B cell (primary cell): Measurements from ENCODE around the gene ZNF365. TPM values are rescaled to one million over a fixed set of nuclear protein-coding genes. Genes with fewer than 3 reads are reported as not detected.

Experiments
- ATAC-seq: fragments of 200-7000 bp; cut with Tn5 transposase; one replicate; pipeline ENCODE4 v1.10.0; 2021; ENCODE audit warnings: low read depth, mild to moderate bottlenecking, moderate number of reproducible peaks, moderate library complexity
- CTCF ChIA-PET: fragments of 350-600 bp; sonication (Branson Sonifier 250); formaldehyde crosslinking; loops from one replicate; lab custom pipeline; 2021; ENCODE audit warnings: antibody characterized with exemption, inconsistent platforms; lab: Charles Lee
- POLR2A ChIA-PET: fragments of 350-600 bp; sonication (Branson Sonifier 250); formaldehyde crosslinking; loops from one replicate; lab custom pipeline; 2021; ENCODE audit warnings: antibody characterized with exemption; lab: Charles Lee
- DNase-seq: peaks from one replicate; pipeline ENCODE4 v3.0.0; 2013
- H2AFZ ChIP-seq: 2 replicates; pipeline ENCODE4 v1.6.1; 2012; ENCODE audit warnings: mild to moderate bottlenecking, low read depth, low read length; ENCODE audit not compliant: insufficient read depth, poor library complexity, severe bottlenecking
- H3K27ac ChIP-seq, 2 donors: 1 replicate in 1 of 2; 2 replicates in 1 of 2; pipeline ENCODE4 v1.5.1; 2012 to 2013; ENCODE audit warnings: low read length in 2 of 2, mild to moderate bottlenecking in 2 of 2, moderate library complexity in 1 of 2
- H3K27me3 ChIP-seq, 4 experiments: fragments of 200-600 bp in 1 of 4; sonication (generic) in 1 of 4; replicated peaks in 1 of 4; 1 replicate in 2 of 4; 2 replicates in 2 of 4; pipeline versions ENCODE4 v1.6.1 to v1.7.0; 2013 to 2016; ENCODE audit warnings: low read length in 3 of 4, mild to moderate bottlenecking in 2 of 4, mixed read lengths in 1 of 4, moderate library complexity in 1 of 4; ENCODE audit not compliant: insufficient read depth in 4 of 4, control insufficient read depth in 3 of 4; ENCODE audit errors: control extremely low read depth in 1 of 4
- H3K36me3 ChIP-seq, 2 experiments: replicated peaks in 1 of 2; 1 replicate in 1 of 2; 2 replicates in 1 of 2; pipeline versions ENCODE4 v1.6.1 to v1.7.1; 2013; ENCODE audit warnings: low read length in 1 of 2; ENCODE audit not compliant: insufficient read depth in 2 of 2, control insufficient read depth in 1 of 2; ENCODE audit errors: control extremely low read depth in 1 of 2, extremely low read depth in 1 of 2
- H3K4me1 ChIP-seq, 2 donors: fragments of 200-600 bp in 1 of 2; sonication (generic) in 1 of 2; 1 replicate in 1 of 2; 2 replicates in 1 of 2; pipeline versions ENCODE4 v1.5.1 to v1.6.1; 2013 to 2017; ENCODE audit warnings: low read length in 2 of 2; ENCODE audit not compliant: control insufficient read depth in 2 of 2, insufficient read depth in 2 of 2
- H3K4me2 ChIP-seq: replicated peaks from 2 replicates; pipeline ENCODE3; 2012; ENCODE audit warnings: mild to moderate bottlenecking, low read depth, low read length; ENCODE audit not compliant: poor library complexity, severe bottlenecking
- H3K4me3 ChIP-seq, 5 experiments: fragments of 200-600 bp in 1 of 5; sonication (generic) in 1 of 5; 1 replicate in 3 of 5; 2 replicates in 2 of 5; pipeline versions ENCODE4 v1.5.1 to v1.7.0; 2011 to 2016; ENCODE audit warnings: low read length in 4 of 5, mild to moderate bottlenecking in 4 of 5, low read depth in 2 of 5, control low read depth in 1 of 5, moderate library complexity in 1 of 5; ENCODE audit not compliant: insufficient read depth in 1 of 5; ENCODE audit errors: control extremely low read depth in 1 of 5, extremely low read depth in 1 of 5
- H3K79me2 ChIP-seq: fragments of 200-600 bp; sonication (generic); one replicate; pipeline ENCODE4 v1.6.0; 2016; ENCODE audit warnings: low read length; ENCODE audit not compliant: control insufficient read depth, insufficient read depth
- H3K9ac ChIP-seq: fragments of 200-600 bp; sonication (generic); 2 replicates; pipeline ENCODE4 v1.6.1; 2017; ENCODE audit warnings: mild to moderate bottlenecking, low read length, moderate library complexity
- H3K9me3 ChIP-seq, 3 donors: one replicate each; pipeline versions ENCODE4 v1.6.1 to v1.7.1; 2013; ENCODE audit warnings: low read length in 2 of 3; ENCODE audit not compliant: control insufficient read depth in 2 of 3, insufficient read depth in 1 of 3; ENCODE audit errors: control extremely low read depth in 1 of 3
- H4K20me1 ChIP-seq: 2 replicates; pipeline ENCODE4 v1.6.0; 2012; ENCODE audit warnings: mild to moderate bottlenecking, low read length; ENCODE audit not compliant: insufficient read depth, control insufficient read depth, poor library complexity, severe bottlenecking
- H3K27ac Mint-ChIP-seq: one replicate; pipeline ENCODE4 v1.8.0; 2021; ENCODE audit warnings: mixed read lengths
- H3K27me3 Mint-ChIP-seq: one replicate; pipeline ENCODE4 v1.8.0; 2021; ENCODE audit warnings: mixed read lengths
- H3K4me1 Mint-ChIP-seq: one replicate; pipeline ENCODE4 v1.8.0; 2021; ENCODE audit warnings: mixed read lengths
- H3K4me3 Mint-ChIP-seq: one replicate; pipeline ENCODE4 v1.8.0; 2021; ENCODE audit warnings: mixed read lengths
- H3K9me3 Mint-ChIP-seq: one replicate; pipeline ENCODE4 v1.8.0; 2022; ENCODE audit warnings: mixed read lengths; ENCODE audit not compliant: insufficient read depth
- EZH2 ChIP-seq: IDR thresholded peaks from 2 replicates; pipeline ENCODE4 v1.6.1; 2012; ENCODE audit warnings: borderline replicate concordance, low read depth, mild to moderate bottlenecking, moderate library complexity, low read length; ENCODE audit not compliant: insufficient read depth, poor library complexity, severe bottlenecking
- WGBS: methylation state at CpG from one replicate; pipeline ENCODE4 v1.1.5; 2013; ENCODE audit warnings: missing lambda C conversion rate; ENCODE audit not compliant: insufficient coverage; 5-methylcytosine and 5-hydroxymethylcytosine counted together
- intact Hi-C: fragments of 100-400 bp; cut with micrococcal nuclease; formaldehyde crosslinking; loops from one replicate; pipeline ENCODE4 v1.10.0; 2022
- polyA plus RNA-seq: library from polyadenylated mRNA; depleted of rRNA; stranded (reverse); fragments of >200 nt; gene quantifications from 2 replicates; pipeline ENCODE4 v1.2.3, GENCODE V29; 2012
- total RNA-seq, 2 donors: library from RNA; stranded (reverse); fragments of 120-200 nt in 1 of 2; gene quantifications; 1 replicate in 1 of 2; 2 replicates in 1 of 2; pipeline versions ENCODE4 v1.2.3 to v1.2.4, GENCODE V29; 2013 to 2022
- TF ChIP-seq, protein P1 (sequence below): fragments of 200-600 bp; IDR thresholded peaks from one replicate; pipeline ENCODE4 v1.8.0; 2022; ENCODE audit warnings: antibody characterized with exemption, mild to moderate bottlenecking

ZNF365 gene
- total and polyA plus RNA-seq, 2 donors (not counting 1 experiment from before 2014, with no cell fraction given), result 0.06 to 0.34 TPM

DNA sequence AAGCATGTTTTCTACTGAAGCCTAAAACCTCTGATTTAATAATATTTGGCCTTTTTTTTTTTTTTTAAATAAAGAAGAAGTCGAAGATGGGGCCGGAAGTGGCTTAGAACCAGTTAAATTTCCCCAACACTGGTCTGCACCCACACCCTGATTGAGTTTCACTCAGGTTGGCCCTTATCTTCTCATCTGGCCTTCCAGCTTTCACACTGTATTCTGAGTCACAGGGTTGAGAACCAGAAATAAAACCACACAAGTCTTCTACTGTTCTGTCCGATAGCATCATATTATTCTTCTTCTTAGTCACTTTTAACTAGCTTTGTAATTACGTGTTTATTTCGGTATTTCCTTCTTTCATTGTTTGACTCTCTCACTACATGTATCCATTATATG lies 9.9 kb downstream of the ZNF365 start:
- intact Hi-C loops, result no loop called here
- Histone ChIP-seq H3K27ac (no peak overlapping the region), H3K4me1 (no peaks in the 10 kb centered on the region), H3K4me3 (no peak overlapping the region), H3K9me3 (no peaks in the 10 kb centered on the region), H3K4me2 (no peak overlapping the region), H3K9ac (no peak overlapping the region), H3K27me3 (peaks cover 0 to 5% (median 2%) of the 10 kb centered on the region in 4 experiments), H3K79me2 (no peaks in the 10 kb centered on the region), H2AFZ (no peak overlapping the region), H3K36me3 (no peaks in the 10 kb centered on the region), H4K20me1 (no peaks in the 10 kb centered on the region)
- Mint-ChIP-seq H3K4me1 (no peaks in the 10 kb centered on the region), H3K27ac (no peak overlapping the region), H3K4me3 (no peak overlapping the region), H3K9me3 (no peaks in the 10 kb centered on the region), H3K27me3 (peaks cover 4% of the 10 kb centered on the region)
- no peak for ATAC-seq
- no peak for DNase-seq
- ChIA-PET POLR2A (no interaction called here), CTCF (no interaction called here)
- no CpG with 5 or more reads among the region's 5 CpGs for WGBS
- no peak for TF ChIP-seq EZH2
- TF ChIP-seq, protein P1, sequence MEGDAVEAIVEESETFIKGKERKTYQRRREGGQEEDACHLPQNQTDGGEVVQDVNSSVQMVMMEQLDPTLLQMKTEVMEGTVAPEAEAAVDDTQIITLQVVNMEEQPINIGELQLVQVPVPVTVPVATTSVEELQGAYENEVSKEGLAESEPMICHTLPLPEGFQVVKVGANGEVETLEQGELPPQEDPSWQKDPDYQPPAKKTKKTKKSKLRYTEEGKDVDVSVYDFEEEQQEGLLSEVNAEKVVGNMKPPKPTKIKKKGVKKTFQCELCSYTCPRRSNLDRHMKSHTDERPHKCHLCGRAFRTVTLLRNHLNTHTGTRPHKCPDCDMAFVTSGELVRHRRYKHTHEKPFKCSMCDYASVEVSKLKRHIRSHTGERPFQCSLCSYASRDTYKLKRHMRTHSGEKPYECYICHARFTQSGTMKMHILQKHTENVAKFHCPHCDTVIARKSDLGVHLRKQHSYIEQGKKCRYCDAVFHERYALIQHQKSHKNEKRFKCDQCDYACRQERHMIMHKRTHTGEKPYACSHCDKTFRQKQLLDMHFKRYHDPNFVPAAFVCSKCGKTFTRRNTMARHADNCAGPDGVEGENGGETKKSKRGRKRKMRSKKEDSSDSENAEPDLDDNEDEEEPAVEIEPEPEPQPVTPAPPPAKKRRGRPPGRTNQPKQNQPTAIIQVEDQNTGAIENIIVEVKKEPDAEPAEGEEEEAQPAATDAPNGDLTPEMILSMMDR, result no peak

DNA sequence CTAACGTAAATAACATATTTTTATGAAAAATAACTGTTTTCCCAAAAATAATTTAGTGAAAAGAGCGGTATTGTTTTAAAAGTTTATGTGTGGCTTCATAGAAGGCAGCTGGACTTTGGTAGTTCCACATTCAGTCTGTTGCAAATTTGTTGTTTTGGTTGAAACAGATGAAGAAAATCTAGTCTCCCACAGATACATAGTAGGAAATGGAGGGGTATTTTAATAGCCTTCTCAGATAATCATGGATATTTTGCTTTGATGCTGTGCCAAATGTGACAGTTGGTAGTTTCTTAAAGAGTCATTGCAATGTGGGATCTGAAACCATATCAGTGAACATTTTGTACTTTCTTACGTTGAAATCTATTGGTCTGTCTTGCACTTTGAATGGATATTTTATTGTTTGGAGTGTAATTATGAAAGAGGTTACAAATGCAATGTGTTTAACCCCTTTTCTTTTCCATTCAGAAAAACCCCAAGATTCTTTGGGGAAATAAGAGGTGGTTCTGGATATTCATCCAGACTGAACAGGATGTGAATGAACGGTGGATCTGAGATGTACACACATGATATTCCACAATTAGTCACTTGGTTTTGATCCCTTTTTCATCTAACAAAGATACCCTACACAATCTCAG lies 10.4 kb downstream of the ZNF365 start:
- ATAC-seq, result no peak
- no peak for DNase-seq
- H3K27me3 ChIP-seq, result peaks cover 0 to 5% (median 2%) of the 10 kb centered on the region in 4 experiments
- ChIA-PET POLR2A (no interaction called here), CTCF (no interaction called here)
- H3K9ac ChIP-seq, result no peak overlapping the region
- H3K4me1 Mint-ChIP-seq, result no peaks in the 10 kb centered on the region
- no peak overlapping the region for H3K27ac ChIP-seq
- WGBS, result 67% methylated on average over 1 of the region's 4 CpGs
- no peak overlapping the region for H2AFZ ChIP-seq
- H3K9me3 ChIP-seq, result no peaks in the 10 kb centered on the region
- peaks cover 4% of the 10 kb centered on the region for H3K27me3 Mint-ChIP-seq
- no peak overlapping the region for H3K4me3 Mint-ChIP-seq
- no peaks in the 10 kb centered on the region for H3K4me1 ChIP-seq
- no peak overlapping the region for H3K4me3 ChIP-seq
- intact Hi-C loops, result no loop called here
- no peaks in the 10 kb centered on the region for H3K36me3 ChIP-seq
- no peaks in the 10 kb centered on the region for H3K79me2 ChIP-seq
- H3K4me2 ChIP-seq, result no peak overlapping the region
- H3K9me3 Mint-ChIP-seq, result no peaks in the 10 kb centered on the region
- no peaks in the 10 kb centered on the region for H4K20me1 ChIP-seq
- TF ChIP-seq, protein P1, result no peak
- TF ChIP-seq EZH2, result no peak
- no peak overlapping the region for H3K27ac Mint-ChIP-seq
